GM12878 (cell line): Measurements from ENCODE around the gene ARSA.

Experiments used
- CBX3 ChIP-seq: fragments of 200-600 bp; sonication (generic); IDR thresholded peaks from 2 replicates; pipeline ENCODE4 v1.6.1; 2016; ENCODE audit warnings: low read depth, borderline replicate concordance
- RB1 ChIP-seq: fragments of 450-650 bp; formaldehyde crosslinking; IDR thresholded peaks from 2 replicates; pipeline ENCODE4 v1.6.1; 2017; ENCODE audit warnings: mild to moderate bottlenecking, borderline replicate concordance
- RCOR1 ChIP-seq: conservative IDR thresholded peaks from 2 replicates; pipeline ENCODE4 v1.6.1; 2012; ENCODE audit warnings: low read depth, low read length, improper control_type of control experiment
- YY1 ChIP-seq: IDR thresholded peaks from 2 replicates; pipeline ENCODE4 v1.6.1; 2011; ENCODE audit warnings: low read depth, mild to moderate bottlenecking, low read length
- ZBTB4 ChIP-seq: fragments of 450-650 bp; formaldehyde crosslinking; IDR thresholded peaks from 2 replicates; pipeline ENCODE4 v1.4.0; 2022; ENCODE audit warnings: mild to moderate bottlenecking, moderate library complexity

- TF ChIP-seq CBX3: no peak
- TF ChIP-seq RB1: no peak
- no peak for TF ChIP-seq RCOR1
- TF ChIP-seq YY1: no peak
- no peak for TF ChIP-seq ZBTB4 (CRISPR knock-in tag)
These were observed 28.4 kb upstream of the ARSA start for GRCh38 chr22:50656122-50657070.
